ENCODE data around the gene SMARCA1.

DNA sequence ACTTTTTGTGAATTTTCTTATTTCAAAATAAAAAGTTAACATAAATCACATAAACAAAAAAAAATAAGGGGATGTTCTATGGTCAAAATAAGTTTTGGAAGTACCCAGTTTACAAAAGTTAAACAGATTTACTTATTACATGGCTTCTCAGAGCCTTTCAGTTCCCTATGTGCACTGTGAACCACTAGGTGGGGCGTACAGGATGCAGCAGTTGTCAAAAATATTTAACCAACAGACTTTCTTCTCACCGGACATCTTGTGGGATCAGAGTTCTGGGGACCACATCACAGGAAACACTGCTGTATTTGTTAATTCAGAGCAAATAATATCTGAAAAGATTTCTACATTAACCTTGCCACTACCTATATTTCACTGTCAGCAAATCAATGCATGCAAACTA lies 74.1 kb downstream of the SMARCA1 start:
- TF ChIP-seq, protein P1, sequence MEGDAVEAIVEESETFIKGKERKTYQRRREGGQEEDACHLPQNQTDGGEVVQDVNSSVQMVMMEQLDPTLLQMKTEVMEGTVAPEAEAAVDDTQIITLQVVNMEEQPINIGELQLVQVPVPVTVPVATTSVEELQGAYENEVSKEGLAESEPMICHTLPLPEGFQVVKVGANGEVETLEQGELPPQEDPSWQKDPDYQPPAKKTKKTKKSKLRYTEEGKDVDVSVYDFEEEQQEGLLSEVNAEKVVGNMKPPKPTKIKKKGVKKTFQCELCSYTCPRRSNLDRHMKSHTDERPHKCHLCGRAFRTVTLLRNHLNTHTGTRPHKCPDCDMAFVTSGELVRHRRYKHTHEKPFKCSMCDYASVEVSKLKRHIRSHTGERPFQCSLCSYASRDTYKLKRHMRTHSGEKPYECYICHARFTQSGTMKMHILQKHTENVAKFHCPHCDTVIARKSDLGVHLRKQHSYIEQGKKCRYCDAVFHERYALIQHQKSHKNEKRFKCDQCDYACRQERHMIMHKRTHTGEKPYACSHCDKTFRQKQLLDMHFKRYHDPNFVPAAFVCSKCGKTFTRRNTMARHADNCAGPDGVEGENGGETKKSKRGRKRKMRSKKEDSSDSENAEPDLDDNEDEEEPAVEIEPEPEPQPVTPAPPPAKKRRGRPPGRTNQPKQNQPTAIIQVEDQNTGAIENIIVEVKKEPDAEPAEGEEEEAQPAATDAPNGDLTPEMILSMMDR (IDR thresholded peaks at IDR 0.05): no peak
- TF ChIP-seq POLR2A (IDR thresholded peaks at IDR 0.05) (no peak), EP300 (IDR thresholded peaks at IDR 0.05) (no peak), POLR2AphosphoS5 (IDR thresholded peaks at IDR 0.05) (no peak)

Data from suprapubic skin (tissue), 4 donors.